BLaER1 (cell line): Measurements from ENCODE around the gene HSD11B1L.

Experiments used
- H3K27ac ChIP-seq: shearing (Covaris generic); formaldehyde crosslinking; 2 replicates; pipeline ENCODE4 v1.8.1; 2022
- H3K27me3 ChIP-seq: shearing (Covaris generic); formaldehyde crosslinking; 2 replicates; pipeline ENCODE4 v1.8.1; 2022
- H3K36me3 ChIP-seq: shearing (Covaris generic); formaldehyde crosslinking; 2 replicates; pipeline ENCODE4 v1.8.1; 2022
- H3K4me1 ChIP-seq: shearing (Covaris generic); formaldehyde crosslinking; 2 replicates; pipeline ENCODE4 v1.8.1; 2022
- H3K4me2 ChIP-seq: shearing (Covaris generic); formaldehyde crosslinking; 2 replicates; pipeline ENCODE4 v1.8.1; 2022
- H3K4me3 ChIP-seq: shearing (Covaris generic); formaldehyde crosslinking; 2 replicates; pipeline ENCODE4 v1.8.1; 2022
- H3K9ac ChIP-seq: shearing (Covaris generic); formaldehyde crosslinking; 2 replicates; pipeline ENCODE4 v1.8.1; 2022
- H3K9me3 ChIP-seq: shearing (Covaris generic); formaldehyde crosslinking; 2 replicates; pipeline ENCODE4 v1.8.1; 2022
- H4K20me1 ChIP-seq: shearing (Covaris generic); formaldehyde crosslinking; 2 replicates; pipeline ENCODE4 v1.8.1; 2022
- Cebpa-rat ChIP-seq: shearing (Covaris generic); IDR thresholded peaks from 2 replicates; pipeline ENCODE4 v1.8.1; 2022

HSD11B1L gene, protein sequence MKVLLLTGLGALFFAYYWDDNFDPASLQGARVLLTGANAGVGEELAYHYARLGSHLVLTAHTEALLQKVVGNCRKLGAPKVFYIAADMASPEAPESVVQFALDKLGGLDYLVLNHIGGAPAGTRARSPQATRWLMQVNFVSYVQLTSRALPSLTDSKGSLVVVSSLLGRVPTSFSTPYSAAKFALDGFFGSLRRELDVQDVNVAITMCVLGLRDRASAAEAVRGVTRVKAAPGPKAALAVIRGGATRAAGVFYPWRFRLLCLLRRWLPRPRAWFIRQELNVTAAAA

GRCh38 chr19:5680437-5681368, at the start of gene HSD11B1L, which contains the start of gene MICOS13:
Gene HSD11B1L, plus strand, starts transcription at chr19:5681027. Its CDS starts 3,806 bp downstream, at chr19:5684833.
Gene MICOS13, minus strand, starts transcription at chr19:5680516. Its CDS starts 30 bp downstream, at chr19:5680486.
- Histone ChIP-seq H3K27me3 (no peaks in the 10 kb centered on the region), H3K4me1 (peaks cover 19% of the 10 kb centered on the region), H3K27ac (peak within 1 kb of the TSS; percentile 88), H4K20me1 (no peaks in the 10 kb centered on the region), H3K9ac (peak within 1 kb of the TSS; percentile 89), H3K4me2 (peak within 1 kb of the TSS; percentile 95), H3K9me3 (no peaks in the 10 kb centered on the region), H3K36me3 (peaks cover 23% of the 10 kb centered on the region; the same call in 1 of the 2 replicates), H3K4me3 (peak within 1 kb of the TSS; percentile 91)
- TF ChIP-seq Cebpa-rat, result no peak

- H3K27me3 ChIP-seq, result no peaks in the 10 kb centered on the region
- no peak overlapping the region for H3K4me2 ChIP-seq
- H4K20me1 ChIP-seq, result peaks cover 100% of the 10 kb centered on the region
- H3K4me1 ChIP-seq, result peaks cover 27% of the 10 kb centered on the region
- H3K9me3 ChIP-seq, result no peaks in the 10 kb centered on the region
- no peak overlapping the region for H3K27ac ChIP-seq
- no peak overlapping the region for H3K9ac ChIP-seq
- H3K4me3 ChIP-seq, result no peak overlapping the region
- no peak for TF ChIP-seq Cebpa-rat
- peaks cover 95% of the 10 kb centered on the region for H3K36me3 ChIP-seq
Observed at GRCh38 chr19:5631567-5632240, 49.1 kb upstream of the HSD11B1L start.

DNA sequence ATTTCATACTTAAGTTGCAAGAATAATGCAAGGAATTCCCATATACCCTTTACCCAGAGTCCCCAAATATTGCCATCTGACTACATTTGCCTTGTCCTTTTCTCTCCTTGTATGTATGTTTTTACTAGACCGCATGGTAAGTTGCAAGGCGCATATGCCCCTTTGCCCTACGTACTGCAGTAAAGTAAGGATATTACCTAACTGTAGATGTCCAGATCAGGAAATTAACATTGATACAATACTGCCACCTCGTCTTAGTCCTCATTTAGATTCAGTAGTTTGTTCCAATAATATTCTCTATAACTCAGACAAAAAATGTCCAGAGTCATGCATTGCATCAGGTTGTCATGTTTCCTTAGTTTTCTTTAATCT, 48.6 kb upstream of the HSD11B1L start:
- Histone ChIP-seq H3K36me3 (peaks cover 95% of the 10 kb centered on the region), H4K20me1 (peaks cover 100% of the 10 kb centered on the region), H3K4me3 (no peak overlapping the region), H3K4me1 (peaks cover 22% of the 10 kb centered on the region), H3K9me3 (no peaks in the 10 kb centered on the region), H3K27ac (no peak overlapping the region), H3K9ac (no peak overlapping the region), H3K27me3 (no peaks in the 10 kb centered on the region), H3K4me2 (no peak overlapping the region)
- no peak for TF ChIP-seq Cebpa-rat

GRCh38 chr19:5632657-5633056, 48.2 kb upstream of the HSD11B1L start:
- peaks cover 17% of the 10 kb centered on the region for H3K4me1 ChIP-seq
- no peaks in the 10 kb centered on the region for H3K27me3 ChIP-seq
- no peaks in the 10 kb centered on the region for H3K9me3 ChIP-seq
- no peak for TF ChIP-seq Cebpa-rat
- no peak overlapping the region for H3K4me2 ChIP-seq
- no peak overlapping the region for H3K4me3 ChIP-seq
- no peak overlapping the region for H3K27ac ChIP-seq
- peaks cover 100% of the 10 kb centered on the region for H4K20me1 ChIP-seq
- peaks cover 95% of the 10 kb centered on the region for H3K36me3 ChIP-seq
- H3K9ac ChIP-seq, result no peak overlapping the region

GRCh38 chr19:5635427-5635826, 45.4 kb upstream of the HSD11B1L start:
- peaks cover 95% of the 10 kb centered on the region for H3K36me3 ChIP-seq
- H3K9ac ChIP-seq, result no peak overlapping the region
- H3K4me1 ChIP-seq, result no peaks in the 10 kb centered on the region; the same call in 1 of the 2 replicates
- H3K4me3 ChIP-seq, result no peak overlapping the region
- H3K27ac ChIP-seq, result no peak overlapping the region
- H3K9me3 ChIP-seq, result no peaks in the 10 kb centered on the region
- no peaks in the 10 kb centered on the region for H3K27me3 ChIP-seq
- H3K4me2 ChIP-seq, result no peak overlapping the region
- TF ChIP-seq Cebpa-rat, result no peak
- H4K20me1 ChIP-seq, result peaks cover 100% of the 10 kb centered on the region

GRCh38 chr19:5637971-5638370, 42.9 kb upstream of the HSD11B1L start:
- H3K4me3 ChIP-seq, result no peak overlapping the region
- no peak overlapping the region for H3K4me2 ChIP-seq
- H3K9me3 ChIP-seq, result no peaks in the 10 kb centered on the region
- H3K27ac ChIP-seq, result no peak overlapping the region
- TF ChIP-seq Cebpa-rat, result no peak
- H4K20me1 ChIP-seq, result peaks cover 100% of the 10 kb centered on the region
- peaks cover 95% of the 10 kb centered on the region for H3K36me3 ChIP-seq
- H3K9ac ChIP-seq, result no peak overlapping the region
- H3K27me3 ChIP-seq, result no peaks in the 10 kb centered on the region
- H3K4me1 ChIP-seq, result no peaks in the 10 kb centered on the region

- Histone ChIP-seq H3K27me3 (no peaks in the 10 kb centered on the region), H3K36me3 (peaks cover 100% of the 10 kb centered on the region), H3K27ac (no peak overlapping the region), H3K9ac (no peak overlapping the region), H4K20me1 (peaks cover 100% of the 10 kb centered on the region), H3K4me3 (no peak overlapping the region), H3K9me3 (no peaks in the 10 kb centered on the region), H3K4me2 (no peak overlapping the region), H3K4me1 (no peaks in the 10 kb centered on the region)
- no peak for TF ChIP-seq Cebpa-rat
Observed at GRCh38 chr19:5641171-5641570, 39.7 kb upstream of the HSD11B1L start.

DNA sequence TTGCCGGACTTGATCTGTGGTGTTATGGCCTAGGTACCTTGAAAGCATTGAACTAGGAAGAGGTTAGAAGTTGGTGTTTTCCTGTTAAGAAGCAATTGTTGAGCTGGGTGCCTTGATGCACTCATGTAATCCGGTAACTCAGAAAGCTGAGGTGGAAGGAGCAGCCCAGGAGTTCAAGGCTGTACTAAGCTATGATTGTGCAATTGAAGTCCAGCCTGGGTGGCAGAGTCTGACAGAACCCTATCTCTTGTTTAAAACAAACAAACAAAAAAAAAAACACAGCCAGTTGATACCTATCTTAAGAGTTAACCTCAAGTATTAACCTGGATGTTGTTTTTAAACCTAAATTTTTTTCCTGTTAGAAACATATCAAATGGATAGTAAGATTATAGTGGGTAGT, 38.6 kb upstream of the HSD11B1L start:
- H3K4me3 ChIP-seq, result no peak overlapping the region
- H3K9ac ChIP-seq, result no peak overlapping the region
- peaks cover 100% of the 10 kb centered on the region for H3K36me3 ChIP-seq
- H3K27ac ChIP-seq, result no peak overlapping the region
- peaks cover 100% of the 10 kb centered on the region for H4K20me1 ChIP-seq
- no peaks in the 10 kb centered on the region for H3K4me1 ChIP-seq
- no peaks in the 10 kb centered on the region for H3K27me3 ChIP-seq
- H3K4me2 ChIP-seq, result no peak overlapping the region
- TF ChIP-seq Cebpa-rat, result no peak
- no peaks in the 10 kb centered on the region for H3K9me3 ChIP-seq

- Histone ChIP-seq H3K4me2 (no peak overlapping the region), H3K27ac (no peak overlapping the region), H3K27me3 (no peaks in the 10 kb centered on the region), H3K9me3 (no peaks in the 10 kb centered on the region), H3K4me1 (no peaks in the 10 kb centered on the region), H3K9ac (no peak overlapping the region), H3K4me3 (no peak overlapping the region), H4K20me1 (peaks cover 100% of the 10 kb centered on the region), H3K36me3 (peaks cover 100% of the 10 kb centered on the region)
- TF ChIP-seq Cebpa-rat, result no peak
Observed at GRCh38 chr19:5643060-5643459, 37.8 kb upstream of the HSD11B1L start.
